Germinal center (tissue), 1 donor: ENCODE results near the gene SAMD7.

Experiments
- DNase-seq: peaks from one replicate; pipeline ENCODE4 v3.0.0; 2012; ENCODE audit warnings: mixed read lengths, low spot score

SAMD7 gene

GRCh38 chr3:169966951-169967915 is 55.9 kb downstream of the SAMD7 start:
- DNase-seq: peak; percentile 11

GRCh38 chr3:169968224-169968885 is 57.0 kb downstream of the SAMD7 start:
- DNase-seq: no peak

- no peak for DNase-seq
These were observed 58.1 kb downstream of the SAMD7 start for GRCh38 chr3:169969174-169970095.

- no peak for DNase-seq
These were observed 59.5 kb downstream of the SAMD7 start for GRCh38 chr3:169970847-169971246.

GRCh38 chr3:169971522-169971921 is 60.1 kb downstream of the SAMD7 start:
- no peak for DNase-seq

- no peak for DNase-seq
These were observed 68.7 kb downstream of the SAMD7 start for GRCh38 chr3:169980055-169980454.

GRCh38 chr3:169984292-169984691 is 72.9 kb downstream of the SAMD7 start:
- DNase-seq: no peak
